NCI-H1048 (cell line): ENCODE results near the gene LSS.
"Not testable (repeated sequence)": the region's sequence is repeated elsewhere in the genome, so short reads cannot be mapped to it uniquely, and the experiment has no call there.

Source experiments
- DNase-seq: peaks from one replicate; lab custom pipeline; 2025; lab: John Stamatoyannopoulos, UW

The LSS gene

GRCh38 chr21:46245213-46245915, 16.8 kb upstream of the LSS start:
- no peak for DNase-seq

- DNase-seq: no peak
These were observed 16.0 kb upstream of the LSS start for GRCh38 chr21:46244602-46245001.

GRCh38 chr21:46243960-46244361, 15.4 kb upstream of the LSS start:
- no peak for DNase-seq

GRCh38 chr21:46243325-46243724, 14.8 kb upstream of the LSS start:
- no peak for DNase-seq

- DNase-seq: not testable (repeated sequence)
These were observed 13.0 kb upstream of the LSS start for GRCh38 chr21:46241577-46241976.

- DNase-seq: no peak
These were observed 11.3 kb upstream of the LSS start for GRCh38 chr21:46239817-46240325.

GRCh38 chr21:46237474-46237873, 8.9 kb upstream of the LSS start:
- no peak for DNase-seq

- DNase-seq: no peak
These were observed 5.9 kb upstream of the LSS start for GRCh38 chr21:46234436-46234950.

GRCh38 chr21:46229923-46230260, 1.3 kb upstream of the LSS start:
- DNase-seq: no peak

GRCh38 chr21:46229133-46229922, 754 bp upstream of the LSS start:
- DNase-seq: no peak

GRCh38 chr21:46227811-46228344, 696 bp downstream of the LSS start:
- no peak for DNase-seq

- DNase-seq: no peak
These were observed 1.5 kb downstream of the LSS start for GRCh38 chr21:46226920-46227599.

- DNase-seq: no peak
These were observed 2.4 kb downstream of the LSS start for GRCh38 chr21:46226146-46226545.

GRCh38 chr21:46223661-46224060, 4.9 kb downstream of the LSS start:
- DNase-seq: not testable (repeated sequence)

- DNase-seq: no peak
These were observed 5.4 kb downstream of the LSS start for GRCh38 chr21:46223217-46223616.

GRCh38 chr21:46222436-46223116, 6.0 kb downstream of the LSS start:
- no peak for DNase-seq

GRCh38 chr21:46221664-46222435, 6.7 kb downstream of the LSS start:
- no peak for DNase-seq

GRCh38 chr21:46220847-46221246, 7.7 kb downstream of the LSS start:
- no peak for DNase-seq

GRCh38 chr21:46220275-46220810, 8.2 kb downstream of the LSS start:
- DNase-seq: no peak

GRCh38 chr21:46219591-46220239, 8.9 kb downstream of the LSS start:
- no peak for DNase-seq
